HUDEP-2 (cell line): ENCODE measurements around the gene RPL35A.
"Not testable (repeated sequence)": the region's sequence is repeated elsewhere in the genome, so short reads cannot be mapped to it uniquely, and the experiment has no call there.

ENCODE experiments used
- DNase-seq, 76 experiments: peaks; one replicate each; lab custom pipeline; 2025; ENCODE audit not compliant: unreplicated experiment in 76 of 76; lab: John Stamatoyannopoulos, UW

RPL35A gene

DNA sequence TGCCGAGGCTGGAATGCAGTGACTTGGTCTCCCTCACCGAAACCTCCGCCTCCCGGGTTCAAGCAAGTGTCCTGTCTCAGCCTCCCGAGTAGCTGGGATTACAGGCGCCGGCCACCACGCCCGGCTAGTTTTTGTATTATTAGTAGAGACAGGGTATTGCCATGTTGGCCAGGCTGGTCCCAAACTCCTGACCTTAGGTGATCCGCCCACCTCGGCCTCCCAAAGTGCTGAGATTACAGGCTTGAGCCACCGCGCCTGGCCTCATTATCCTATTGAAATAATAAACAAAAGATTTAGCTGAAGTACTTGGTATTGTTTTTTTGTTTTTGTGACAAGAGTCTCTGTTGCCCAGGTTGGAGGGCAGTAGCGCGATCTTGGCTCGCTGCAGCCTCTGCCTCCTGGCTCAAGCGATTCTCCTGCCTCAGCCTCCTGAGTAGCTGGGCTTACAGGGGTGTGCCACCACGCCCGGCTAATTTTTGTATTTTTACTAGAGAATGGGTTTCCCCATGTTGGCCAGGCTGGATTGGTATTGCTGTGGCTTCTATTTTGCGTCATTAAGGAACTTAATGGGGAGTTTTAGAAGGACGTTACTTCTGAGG is 1.5 kb downstream of the RPL35A start:
- no peak for DNase-seq

DNA sequence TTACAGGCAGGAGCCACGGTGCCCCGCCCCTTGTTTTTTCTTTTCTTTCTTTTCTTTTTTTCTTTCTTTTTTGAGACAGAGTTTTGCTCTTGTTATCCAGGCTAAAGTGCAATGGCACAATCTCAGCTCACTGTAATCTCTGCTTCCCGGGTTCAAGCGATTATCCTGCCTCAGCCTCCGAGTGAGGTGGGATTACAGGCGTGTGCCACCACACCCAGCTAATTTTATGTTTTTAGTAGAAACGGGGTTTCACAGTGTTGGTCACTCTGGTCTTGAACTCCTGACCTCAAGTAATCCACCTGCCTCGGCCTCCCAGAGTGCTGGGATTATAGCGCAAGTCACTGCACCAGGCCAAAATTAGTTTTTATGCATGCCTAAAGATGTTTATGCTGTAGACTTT is 2.5 kb downstream of the RPL35A start:
- DNase-seq, result no peak

DNA sequence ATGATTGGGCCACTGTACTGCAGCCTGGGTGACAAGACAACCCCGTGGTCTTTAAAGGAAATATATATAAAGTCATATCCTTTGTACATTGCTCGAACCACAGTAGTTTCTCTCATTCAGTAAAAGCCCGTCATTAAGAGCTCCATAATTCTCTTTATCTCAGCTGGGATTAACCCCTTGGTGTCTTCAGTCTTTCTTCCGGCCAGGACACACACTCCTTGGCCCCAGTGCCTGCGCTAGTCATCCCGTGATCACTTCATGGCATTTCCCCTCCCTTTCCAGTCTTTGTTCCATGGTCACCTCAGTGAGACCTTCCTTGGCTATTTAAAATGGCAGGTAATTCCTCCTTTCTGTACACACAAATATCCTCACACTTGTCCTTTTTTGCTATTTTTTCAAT is 3.3 kb downstream of the RPL35A start:
- DNase-seq, result no peak

DNA sequence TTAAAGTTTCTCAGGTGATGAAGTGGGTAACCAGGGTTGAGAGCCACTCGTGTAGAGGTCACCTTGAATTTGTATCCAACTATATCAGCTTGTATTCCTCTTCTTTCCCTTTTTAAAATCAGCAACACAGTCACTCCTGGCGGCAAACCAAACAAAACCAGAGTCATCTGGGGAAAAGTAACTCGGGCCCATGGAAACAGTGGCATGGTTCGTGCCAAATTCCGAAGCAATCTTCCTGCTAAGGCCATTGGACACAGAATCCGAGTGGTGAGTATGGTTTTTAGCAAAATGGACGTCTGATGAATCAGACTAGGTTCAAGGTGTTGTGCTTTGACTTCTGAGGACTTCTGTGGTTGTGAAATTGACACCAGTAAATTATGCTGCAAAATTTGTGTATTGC is 3.9 kb downstream of the RPL35A start:
- DNase-seq, result no peak

DNA sequence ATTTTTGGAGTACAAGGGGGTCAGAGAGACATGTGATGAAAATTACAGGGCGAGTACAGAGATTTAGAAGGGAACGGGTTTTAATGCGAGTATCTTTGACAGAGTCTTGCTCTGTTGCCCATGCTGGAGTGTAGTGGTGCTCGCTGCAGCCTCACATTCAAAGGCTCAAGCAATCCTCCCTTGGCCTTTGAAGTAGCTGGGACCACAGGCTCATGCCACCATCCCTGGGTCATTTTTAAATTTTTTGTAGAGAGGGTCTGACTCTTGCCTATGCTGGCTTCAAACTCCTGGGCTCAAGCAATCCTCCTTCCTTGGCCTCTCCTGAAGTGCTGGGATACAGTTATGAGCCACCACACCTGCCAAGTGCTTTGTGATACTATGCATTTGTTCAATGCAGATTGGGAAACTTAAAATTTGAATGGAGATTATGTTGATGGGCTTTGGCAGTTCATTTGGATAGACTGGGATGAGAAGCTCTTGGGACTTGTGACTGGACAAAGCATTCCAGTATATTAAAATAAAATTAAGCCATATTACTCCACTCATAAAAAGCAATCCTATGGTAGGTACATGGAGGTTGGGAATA is 6.0 kb downstream of the RPL35A start:
- peak in 1 of 76 experiments; percentile 15 for DNase-seq

DNA sequence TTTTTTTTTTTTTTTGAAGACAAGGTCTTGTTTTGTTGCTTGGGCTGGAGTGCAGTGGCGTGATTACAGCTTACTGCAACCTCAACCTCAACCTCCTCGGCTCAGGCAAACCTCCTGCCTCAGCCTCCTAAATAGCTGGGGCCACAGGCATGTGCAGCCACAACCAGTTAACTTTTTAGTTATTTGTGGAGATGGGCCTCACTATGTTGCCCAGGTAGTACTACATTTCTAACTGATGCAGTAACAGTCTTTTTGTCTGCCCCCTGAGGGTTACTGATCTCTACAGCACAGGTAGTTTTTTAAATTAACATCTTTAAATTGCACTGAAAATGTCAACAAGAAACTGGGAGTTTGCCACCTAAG is 6.6 kb downstream of the RPL35A start:
- no peak for DNase-seq

DNA sequence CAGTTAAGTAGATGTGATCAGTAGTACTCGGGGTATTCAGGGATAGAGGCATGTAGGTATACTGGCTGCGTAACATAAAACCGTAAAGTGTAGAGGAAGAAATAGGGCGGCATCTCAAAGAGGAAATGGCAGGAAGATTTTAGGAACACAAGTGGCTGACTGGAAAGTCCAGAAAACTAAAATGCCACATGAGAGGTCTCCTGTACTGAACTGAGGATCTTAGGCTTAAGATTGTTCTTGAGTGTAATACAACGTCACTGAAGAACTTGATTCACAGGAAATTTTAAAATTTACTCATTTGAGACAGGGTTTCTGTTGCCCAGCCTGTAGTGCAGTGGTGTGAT is 7.8 kb downstream of the RPL35A start:
- DNase-seq, result no peak

DNA sequence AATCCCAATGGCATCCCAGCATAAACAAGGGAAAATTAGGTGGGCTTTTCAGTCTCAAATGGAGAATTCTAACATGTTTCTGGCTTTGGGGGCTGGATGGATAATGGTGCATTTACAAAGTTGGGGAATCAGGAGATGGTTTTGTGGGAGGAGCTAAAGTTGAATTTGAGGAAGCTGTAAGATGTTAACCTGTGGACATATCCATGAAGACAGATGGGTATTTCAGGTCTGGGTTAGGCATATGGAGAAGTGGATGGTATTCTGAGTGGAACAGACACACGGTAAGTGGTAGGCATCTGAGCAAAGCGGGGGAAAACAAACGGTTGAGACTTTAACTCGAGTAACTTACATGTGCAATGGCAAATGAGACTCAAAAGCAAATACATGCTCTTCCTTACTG is 8.4 kb downstream of the RPL35A start:
- no peak for DNase-seq

DNA sequence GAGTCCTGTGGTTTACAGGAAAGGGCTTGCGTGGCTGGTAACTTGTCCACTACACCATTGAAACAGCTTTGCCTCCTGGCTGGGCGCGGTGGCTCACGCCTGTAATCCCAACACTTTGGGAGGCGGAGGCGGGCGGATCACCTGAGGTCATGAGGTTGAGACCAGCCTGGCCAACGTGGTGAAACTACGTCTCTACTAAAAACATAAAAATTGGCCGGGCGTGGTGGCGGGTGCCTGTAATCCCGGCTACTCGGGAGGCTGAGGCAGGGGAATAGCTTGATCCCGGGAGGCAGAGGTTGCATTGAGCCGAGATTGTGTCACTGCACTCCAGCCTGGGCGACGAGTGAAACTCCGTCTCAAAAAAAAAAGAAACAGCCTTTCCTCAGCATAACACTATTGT is 8.9 kb downstream of the RPL35A start:
- not testable (repeated sequence) for DNase-seq

DNA sequence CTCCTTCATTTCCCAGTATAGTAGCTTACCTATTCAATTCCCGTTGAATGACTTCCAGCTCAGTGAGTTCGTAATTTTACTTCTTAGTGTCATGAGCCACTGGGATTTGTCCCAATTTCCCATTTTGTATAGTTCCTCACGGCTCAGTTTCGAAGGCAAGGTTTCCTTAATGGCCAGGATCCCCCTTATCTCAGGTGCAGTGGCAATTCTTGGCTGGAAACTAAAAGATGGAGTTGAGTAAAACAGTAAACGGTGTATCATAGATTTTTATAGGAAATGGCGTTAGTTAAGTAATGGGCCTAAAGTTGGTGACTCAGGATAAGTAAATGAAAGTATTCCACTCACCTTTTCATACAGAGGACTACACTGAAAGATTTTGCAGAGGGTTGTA is 9.5 kb downstream of the RPL35A start:
- no peak for DNase-seq

DNA sequence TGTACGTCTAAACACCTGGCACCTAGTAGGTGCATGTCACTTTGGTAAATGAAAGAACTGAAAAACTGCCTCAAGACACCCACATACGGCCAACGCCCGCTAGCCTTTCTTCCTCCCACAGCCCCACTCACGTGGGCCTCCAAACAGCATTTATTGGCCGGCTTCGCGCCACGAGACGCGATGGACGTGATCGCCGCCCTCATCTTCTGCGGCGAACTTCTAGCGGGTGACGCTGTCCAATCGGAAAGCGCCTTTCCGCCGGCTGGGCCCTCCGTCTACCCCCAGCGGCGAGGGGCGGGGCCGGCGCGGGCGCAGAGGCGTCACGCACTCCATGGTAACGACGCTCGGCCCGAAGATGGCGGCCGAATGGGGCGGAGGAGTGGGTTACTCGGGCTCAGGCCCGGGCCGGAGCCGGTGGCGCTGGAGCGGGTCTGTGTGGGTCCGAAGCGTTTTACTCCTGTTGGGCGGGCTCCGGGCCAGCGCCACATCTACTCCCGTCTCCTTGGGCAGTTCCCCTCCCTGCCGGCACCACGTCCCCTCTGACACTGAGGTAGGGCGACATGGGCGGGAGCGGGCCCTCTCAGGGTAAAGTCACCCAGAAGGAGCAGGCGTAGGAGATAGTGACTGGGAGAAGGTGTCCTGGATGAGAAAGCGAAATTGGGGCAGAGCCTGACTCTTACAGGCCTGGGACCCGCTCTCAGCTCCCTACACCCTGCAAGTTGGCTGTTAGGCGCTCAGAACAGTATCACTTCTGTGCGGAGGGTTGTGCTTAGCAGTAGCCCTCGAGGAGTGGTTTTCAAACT is 10.1 kb downstream of the RPL35A start, which contains the start of gene LMLN:
Gene LMLN (plus strand): TSS at position 327 of the 803 bp plus-strand sequence. CDS start 29 bp downstream, at position 356.
- peak; percentile 15 to 97 (median 92) for DNase-seq

DNA sequence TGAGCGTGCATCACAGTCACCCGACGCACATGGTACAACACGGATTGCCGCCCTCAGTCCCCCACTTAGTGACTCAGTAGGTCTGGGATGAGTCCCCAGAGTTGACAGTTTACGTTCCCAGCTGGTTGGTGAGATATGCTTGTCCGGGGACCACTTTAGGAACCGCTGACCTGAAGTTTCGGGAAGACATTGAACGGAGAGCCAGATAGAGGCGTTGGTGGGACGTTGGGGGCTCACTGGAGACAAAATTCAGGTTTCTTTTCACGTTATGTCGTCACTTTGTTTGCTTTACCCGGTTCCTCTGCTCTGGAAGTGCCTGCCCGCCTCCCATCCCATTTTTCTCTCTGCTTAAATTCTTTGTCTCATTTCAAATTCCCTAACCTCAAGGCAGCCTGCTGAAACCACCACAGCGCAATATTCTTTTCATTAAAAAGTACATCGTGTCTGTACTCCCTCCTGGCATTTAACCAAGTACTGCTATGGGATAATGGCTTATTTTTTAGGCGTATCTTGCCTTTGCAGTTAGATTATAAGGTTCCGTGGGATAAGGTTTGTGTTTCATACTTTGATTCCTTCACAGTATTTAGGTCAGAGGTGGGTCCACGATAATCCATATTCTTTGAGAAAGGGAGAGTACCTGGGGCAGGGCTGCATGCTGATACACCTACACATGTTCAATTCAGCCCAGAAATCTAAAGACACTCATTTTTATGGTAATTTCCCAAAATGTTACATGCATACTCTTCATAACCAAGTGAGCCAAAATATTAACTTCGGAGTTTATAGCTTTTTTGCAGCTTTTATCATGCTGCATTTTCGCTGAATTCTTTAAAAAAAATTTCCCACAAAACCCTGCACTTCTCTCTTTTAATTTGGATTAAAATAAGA is 10.9 kb downstream of the RPL35A start:
- peak in 14 of 76 experiments; percentile 17 to 66 (median 47) for DNase-seq

DNA sequence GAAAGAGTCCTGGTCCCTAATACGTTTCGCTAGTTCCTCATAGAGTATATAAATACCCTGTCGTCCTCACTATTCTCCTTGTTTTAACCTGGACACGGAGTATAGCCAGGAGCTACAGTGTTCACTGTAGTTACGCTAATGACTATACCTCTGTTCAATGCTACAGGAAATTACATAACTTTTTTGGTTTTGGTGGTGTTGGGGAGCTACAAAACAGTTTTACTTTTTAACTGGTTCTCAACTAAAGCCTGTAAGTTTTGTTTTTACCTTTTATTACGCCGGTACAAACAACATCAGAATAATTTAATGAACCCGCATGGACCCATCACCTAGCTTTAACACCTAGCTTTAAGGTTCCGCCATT is 11.6 kb downstream of the RPL35A start:
- no peak for DNase-seq

DNA sequence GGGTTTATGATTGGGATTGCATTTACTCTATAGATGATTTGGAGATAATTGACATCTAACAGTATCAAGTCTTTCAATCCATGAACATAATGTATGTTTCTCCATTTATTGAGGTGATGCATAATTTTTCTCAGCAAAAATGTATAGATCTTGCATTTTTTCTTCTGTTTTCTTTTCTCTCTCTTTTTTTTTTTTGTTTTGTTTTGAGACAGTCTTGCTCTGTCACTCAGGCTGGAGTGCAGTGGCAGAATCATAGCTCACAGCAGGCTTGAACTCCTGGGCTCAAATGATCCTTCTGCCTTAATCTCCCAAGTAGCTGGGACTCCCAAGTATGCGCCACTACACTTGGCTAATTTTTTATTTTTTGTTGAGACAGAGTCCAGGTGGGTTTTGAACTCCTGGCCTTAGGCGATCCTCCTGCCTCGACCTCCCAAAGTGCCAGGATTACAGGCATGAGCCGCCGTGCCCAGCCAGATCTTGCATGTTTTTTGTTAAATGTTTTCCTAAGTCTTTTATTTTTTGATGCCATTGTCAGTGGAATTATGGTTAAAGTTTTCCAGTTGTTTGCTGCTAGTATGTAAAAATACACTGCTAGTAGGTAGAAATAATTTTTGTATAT is 13.1 kb downstream of the RPL35A start:
- DNase-seq, result no peak

DNA sequence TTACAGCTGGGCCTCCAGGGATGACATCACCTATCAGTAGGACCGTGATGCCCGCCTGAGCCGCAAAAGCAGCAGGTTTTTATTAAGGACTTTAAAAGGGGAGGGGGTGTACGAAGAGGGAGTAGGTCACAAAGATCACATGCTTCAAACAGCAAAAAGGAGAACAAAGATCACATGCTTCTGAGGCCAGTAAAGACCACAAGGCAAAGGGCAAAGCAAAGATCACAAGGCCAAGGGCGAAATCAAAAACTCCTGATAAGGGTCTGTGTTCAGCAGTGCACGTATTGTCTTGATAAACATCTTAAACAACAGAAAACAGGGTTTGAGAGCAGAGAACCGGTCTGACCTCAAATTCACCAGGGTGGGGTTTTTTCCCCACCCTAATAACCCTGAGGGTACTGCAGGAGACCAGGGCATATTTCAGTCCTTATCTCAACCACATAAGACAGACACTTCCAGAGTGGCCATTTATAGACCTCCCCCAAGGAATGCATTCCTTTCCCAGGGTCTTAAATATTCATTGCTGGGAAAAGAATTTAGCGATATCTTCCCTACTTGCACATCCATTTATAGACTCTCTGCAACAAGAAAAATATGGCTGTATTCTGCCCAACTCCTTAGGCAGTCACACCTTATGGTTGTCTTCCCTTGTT is 17.5 kb downstream of the RPL35A start:
- peak in 2 of 76 experiments; percentile 15 to 35 for DNase-seq

DNA sequence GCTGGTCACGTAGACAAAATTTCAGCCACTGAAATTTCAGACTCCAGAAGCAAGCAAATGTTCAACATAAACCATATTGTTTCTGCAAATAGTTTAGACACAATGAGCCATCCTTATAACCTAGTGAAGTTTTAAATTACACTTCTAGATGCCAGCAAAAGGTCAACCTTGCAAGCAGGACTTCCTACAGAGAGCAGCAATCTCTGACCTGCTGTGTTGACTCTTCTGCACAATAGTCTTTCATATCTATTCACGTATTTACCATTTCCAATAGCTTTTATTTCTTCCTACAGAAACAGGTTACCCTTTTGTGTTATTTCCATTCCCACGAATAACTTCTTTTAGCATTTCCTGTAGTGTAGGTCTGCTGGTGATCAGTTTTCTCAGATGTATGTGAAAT is 20.6 kb downstream of the RPL35A start:
- DNase-seq, result no peak

DNA sequence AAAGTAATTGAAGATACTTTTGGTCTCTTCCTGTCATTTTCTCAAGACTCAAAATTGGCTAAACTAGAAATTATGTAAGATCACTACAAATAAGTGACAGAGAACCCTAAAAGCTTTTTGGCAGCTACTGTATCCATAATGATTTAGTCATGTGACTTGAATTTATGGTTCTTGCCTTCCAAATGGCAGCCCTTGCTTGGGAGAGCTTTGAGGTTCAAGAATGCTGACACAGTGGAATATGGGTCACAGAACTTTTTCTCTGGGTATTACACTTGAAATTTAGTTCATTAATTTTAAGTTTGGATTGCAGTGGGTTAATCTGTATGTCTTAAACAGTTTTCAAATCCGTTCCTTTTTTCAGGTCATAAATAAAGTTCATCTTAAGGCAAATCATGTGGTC is 24.0 kb downstream of the RPL35A start:
- no peak for DNase-seq

DNA sequence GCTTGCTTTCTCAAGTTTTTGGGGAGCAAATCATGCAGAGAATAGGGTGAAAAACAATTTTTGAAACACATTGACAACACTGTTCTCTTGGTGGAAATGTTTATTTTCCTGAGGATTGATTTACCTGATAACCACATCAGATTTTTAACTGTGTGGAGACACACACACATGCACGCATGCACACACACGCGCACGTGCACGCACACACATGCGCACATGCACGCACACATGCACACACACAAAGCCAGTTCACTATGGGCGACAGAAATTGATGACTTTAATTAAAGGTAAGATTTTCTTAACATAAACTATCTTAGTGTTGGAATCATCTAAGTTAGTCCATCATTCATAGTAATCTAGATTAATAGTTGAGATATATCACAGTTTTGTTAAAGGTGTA is 25.3 kb downstream of the RPL35A start:
- no peak for DNase-seq

DNA sequence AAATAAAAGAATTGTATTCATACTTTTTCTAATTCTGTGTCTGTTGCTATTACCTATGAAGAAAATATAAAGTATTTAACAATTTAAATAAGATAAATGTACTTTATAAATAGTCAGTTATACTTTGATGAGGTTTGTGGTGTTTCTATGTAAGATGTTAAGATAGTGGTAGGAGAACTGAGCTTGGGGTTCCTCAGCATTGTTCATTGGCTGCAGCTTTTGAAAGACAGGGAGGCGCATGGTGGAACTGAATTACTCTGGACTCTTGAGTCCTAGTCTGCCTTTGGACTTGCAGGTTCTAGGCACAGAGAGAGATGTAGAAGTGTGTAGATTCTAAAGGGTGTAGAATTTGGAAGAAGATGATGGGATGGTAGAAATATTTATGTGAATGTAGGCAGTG is 33.1 kb downstream of the RPL35A start:
- DNase-seq, result no peak

DNA sequence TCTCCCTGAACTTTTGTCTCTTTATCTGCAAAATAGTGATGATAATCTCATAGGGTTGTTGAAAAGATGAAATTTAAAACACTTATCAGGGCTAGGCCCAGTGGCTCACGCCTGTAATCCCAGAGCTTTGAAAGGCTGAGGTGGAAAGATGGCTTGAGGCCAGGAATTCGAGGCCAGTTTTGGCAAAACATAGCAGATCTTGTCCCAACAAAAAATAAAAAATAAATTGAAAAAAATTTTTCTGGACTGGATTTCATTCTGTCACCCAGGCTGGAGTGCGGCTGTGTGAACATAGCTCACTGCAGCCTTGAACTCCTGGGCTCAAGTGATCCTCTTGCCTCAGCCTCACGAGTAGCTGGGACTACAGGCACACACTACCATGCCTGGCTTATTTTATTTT is 39.7 kb downstream of the RPL35A start:
- peak in 1 of 76 experiments; percentile 3 for DNase-seq
